Limb (tissue), 2 donors: ENCODE measurements around the gene ANKRD22.

Experiments
- DNase-seq, 2 donors: peaks; one replicate each; pipeline ENCODE4 v3.0.0-alpha.2; 2016; ENCODE audit errors: extremely low spot score in 2 of 2

ANKRD22 gene

GRCh38 chr10:88802523-88803285 is 48.9 kb downstream of the ANKRD22 start, which contains the start of gene LIPM:
TSS of gene LIPM (plus strand) at chr10:88802730. CDS start at chr10:88802897, 167 bp downstream.
- DNase-seq: no peak

- DNase-seq: no peak
Observed at GRCh38 chr10:88800152-88801125, 51.2 kb downstream of the ANKRD22 start.

- no peak for DNase-seq
Observed at GRCh38 chr10:88794731-88795130, 56.9 kb downstream of the ANKRD22 start.

- no peak for DNase-seq
Observed at GRCh38 chr10:88793712-88794299, 57.8 kb downstream of the ANKRD22 start.

- DNase-seq: no peak
Observed at GRCh38 chr10:88792661-88793060, 59.0 kb downstream of the ANKRD22 start.

DNA sequence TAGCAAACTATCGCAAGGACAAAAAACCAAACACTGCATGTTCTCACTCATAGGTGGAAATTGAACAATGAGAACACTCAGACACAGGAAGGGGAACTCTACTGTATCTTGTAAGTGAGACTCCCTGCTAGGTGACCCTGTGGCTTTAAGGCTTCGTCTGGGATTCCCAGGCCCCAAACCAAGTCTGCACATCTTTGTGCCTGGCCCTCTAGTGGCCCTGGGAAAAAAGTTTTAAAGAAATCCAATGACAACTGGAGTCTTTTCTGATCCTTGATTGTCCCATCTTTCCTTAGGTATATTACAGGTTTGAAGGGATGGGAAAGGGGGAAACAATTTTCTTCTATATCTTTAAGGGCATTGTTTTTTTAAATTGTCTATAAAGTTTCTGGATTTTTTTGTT is 59.7 kb downstream of the ANKRD22 start:
- no peak for DNase-seq

DNA sequence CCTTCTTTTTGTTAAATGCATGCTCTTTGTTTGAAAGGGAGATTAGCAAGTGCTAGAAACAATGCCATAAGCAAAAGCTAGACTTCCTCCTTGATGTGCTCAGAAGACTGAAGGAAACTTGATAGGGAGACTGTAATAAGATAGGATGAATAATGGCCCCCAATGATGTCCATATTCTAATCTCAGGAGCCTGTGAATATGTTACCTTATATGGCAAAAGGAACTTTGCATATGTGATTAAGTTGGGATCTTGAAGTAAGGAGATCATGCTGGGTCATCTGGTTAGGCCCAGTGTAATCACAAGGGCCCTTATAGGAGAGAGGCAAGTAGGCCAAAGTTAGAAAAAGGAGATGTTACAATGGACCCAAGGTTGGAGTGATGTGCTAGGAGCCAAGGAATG is 62.7 kb downstream of the ANKRD22 start:
- DNase-seq: no peak

DNA sequence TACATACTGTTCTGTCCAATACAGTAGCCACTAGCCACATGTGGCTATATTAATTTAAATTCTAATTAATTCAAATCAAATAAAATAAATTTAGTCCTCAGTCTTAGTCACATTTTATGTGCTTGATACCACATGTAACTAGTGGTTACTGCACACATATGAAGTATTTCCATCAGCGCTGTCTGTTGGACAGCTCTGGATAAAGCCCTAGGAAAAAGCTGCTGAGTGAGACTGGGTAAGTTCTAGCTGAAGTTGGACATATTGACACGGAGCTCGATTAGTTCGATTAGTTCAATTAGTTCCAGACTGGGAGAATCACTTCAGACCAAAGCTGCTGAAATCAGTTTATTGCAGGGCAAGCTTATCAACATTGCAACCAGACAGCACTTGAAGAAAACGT is 64.2 kb downstream of the ANKRD22 start:
- DNase-seq: no peak

DNA sequence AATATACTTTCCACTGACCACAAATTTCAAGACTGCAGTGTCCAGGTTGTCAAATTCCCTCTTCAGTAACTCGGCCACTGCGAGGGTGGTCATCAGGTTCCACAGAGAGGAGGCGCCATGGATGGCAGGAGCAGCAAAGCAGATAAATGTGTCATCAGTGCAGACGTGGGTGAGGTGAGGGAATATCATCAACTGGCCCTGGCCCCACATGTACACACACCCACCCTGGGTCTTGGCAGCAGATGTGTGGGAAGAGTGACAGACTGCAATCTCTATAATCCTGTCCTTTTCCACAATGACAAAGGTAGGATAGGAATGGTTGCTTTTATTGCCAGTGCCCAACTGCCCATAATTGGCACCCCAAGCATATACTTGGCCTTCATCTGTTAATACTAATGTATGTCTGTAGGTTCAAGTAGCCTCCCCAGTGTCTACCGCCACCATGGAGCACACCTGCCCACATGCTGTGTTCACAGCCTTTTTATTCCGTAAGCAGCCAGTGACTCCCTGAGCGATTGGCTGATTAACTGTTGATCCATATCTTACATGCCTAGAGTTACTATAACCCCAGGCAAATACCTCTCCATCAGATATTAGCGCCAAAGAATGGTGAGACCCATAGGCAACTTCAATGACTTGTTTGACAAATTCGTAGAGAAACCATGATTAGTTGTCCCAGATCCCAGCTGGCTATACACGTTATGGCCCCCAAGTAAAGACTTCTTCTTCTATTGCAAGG is 65.4 kb downstream of the ANKRD22 start:
- DNase-seq: no peak

DNA sequence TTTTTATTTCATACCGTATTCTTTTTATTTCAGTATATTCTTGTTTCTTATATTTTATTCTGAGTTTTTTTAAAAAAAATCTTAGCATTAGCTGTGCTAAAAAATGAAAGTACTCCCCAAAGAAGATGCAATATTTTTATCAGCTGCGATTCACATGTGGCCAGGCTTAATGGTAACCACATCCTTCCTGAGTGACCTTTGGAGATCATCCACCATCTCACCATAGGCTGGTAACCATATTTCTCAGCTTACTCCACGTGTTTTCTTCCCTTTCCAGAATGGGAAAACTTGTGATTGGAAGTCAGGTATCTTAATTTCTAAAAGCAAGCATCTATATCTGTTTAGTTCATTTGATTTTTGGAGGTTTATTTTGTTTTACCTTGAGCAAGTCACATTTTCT is 67.9 kb downstream of the ANKRD22 start:
- DNase-seq: no peak

DNA sequence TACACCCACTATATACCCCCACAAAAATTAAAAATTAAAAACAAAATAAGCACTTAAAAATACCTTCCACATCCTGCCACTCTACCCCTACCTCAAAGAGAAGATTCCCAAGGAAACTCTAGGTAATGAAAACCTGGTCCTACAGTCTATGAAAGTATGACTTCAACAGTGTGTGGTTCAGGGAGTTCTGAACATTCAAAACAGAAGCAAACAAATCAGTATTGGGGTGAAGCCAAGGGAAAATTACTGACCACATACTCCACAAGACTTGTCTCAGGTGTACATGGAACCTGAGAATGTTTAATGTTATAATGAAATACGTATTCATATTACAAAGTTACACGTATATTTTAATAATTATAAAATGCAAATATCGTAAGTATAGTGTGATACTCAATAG is 69.4 kb downstream of the ANKRD22 start:
- DNase-seq: no peak

- no peak for DNase-seq
Observed at GRCh38 chr10:88781206-88781605, 70.4 kb downstream of the ANKRD22 start.
